ENCODE measurements around the gene TMEM132D.

DNA sequence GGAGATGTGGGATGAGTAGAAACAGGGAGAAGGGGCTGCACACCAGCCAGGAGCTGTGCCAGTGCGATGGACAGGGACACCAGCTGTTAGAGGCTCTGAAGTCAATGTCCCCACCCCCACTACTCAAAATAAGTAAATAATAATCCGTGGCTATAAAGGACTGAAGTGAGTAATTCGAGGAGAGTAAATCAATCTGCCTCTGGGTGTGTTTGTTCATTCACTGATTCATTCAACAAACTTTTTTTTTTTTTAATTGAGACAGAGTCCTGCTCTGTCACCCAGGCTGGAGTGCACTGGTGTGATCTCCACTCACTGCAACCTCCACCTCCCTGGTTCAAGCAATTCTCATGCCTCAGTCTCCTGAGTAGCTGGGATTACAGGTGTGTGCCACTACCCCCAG is 363.6 kb downstream of the TMEM132D start:
- TF ChIP-seq, protein P1, sequence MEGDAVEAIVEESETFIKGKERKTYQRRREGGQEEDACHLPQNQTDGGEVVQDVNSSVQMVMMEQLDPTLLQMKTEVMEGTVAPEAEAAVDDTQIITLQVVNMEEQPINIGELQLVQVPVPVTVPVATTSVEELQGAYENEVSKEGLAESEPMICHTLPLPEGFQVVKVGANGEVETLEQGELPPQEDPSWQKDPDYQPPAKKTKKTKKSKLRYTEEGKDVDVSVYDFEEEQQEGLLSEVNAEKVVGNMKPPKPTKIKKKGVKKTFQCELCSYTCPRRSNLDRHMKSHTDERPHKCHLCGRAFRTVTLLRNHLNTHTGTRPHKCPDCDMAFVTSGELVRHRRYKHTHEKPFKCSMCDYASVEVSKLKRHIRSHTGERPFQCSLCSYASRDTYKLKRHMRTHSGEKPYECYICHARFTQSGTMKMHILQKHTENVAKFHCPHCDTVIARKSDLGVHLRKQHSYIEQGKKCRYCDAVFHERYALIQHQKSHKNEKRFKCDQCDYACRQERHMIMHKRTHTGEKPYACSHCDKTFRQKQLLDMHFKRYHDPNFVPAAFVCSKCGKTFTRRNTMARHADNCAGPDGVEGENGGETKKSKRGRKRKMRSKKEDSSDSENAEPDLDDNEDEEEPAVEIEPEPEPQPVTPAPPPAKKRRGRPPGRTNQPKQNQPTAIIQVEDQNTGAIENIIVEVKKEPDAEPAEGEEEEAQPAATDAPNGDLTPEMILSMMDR (IDR thresholded peaks at IDR 0.05), result no peak
- TF ChIP-seq POLR2A (IDR thresholded peaks at IDR 0.05), result no peak
